GM13976 (cell line): ENCODE measurements around the gene RNF11.

Experiments used
- DNase-seq: peaks from one replicate; pipeline ENCODE4 v3.0.0; 2012; ENCODE audit warnings: low spot score
- CTCF ChIP-seq: IDR thresholded peaks from 2 replicates; pipeline ENCODE4 v1.5.1; 2012; ENCODE audit warnings: borderline replicate concordance, mild to moderate bottlenecking; ENCODE audit not compliant: insufficient read depth; ENCODE audit errors: extremely low read depth, missing control alignments, control extremely low read depth
- in situ Hi-C: fragments of 300-500 bp; cut with MboI; formaldehyde crosslinking; loops from one replicate; pipeline ENCODE4 v1.12.0; 2022; ENCODE audit warnings: low sequenced_read_pairs, mixed read lengths, inconsistent platforms; ENCODE audit not compliant: unreplicated experiment

Gene RNF11

DNA sequence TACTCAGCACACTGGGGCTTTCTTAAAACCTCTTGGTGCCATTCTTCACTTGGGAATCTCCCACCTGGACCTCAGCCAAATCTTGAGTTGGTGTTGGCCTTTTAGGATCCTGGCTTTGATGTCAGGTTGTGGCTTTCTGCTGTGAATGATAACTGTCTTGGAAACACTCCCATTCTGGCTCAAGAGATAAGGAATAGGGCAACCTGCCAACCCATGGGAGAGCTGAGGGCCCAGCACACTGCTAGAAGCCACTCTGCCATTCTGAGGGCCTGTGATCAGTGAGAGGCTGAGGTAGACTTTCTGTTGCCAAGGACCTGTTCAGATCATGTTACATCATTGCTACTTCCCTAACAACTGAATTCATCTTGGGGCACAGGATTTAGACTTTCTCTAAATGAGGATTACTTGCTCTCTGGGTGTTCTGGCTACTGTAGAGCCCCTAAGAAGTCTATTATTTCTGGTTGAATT is 48.4 kb downstream of the RNF11 start:
- DNase-seq, result peak; percentile 58
- in situ Hi-C loops, result no loop called here
- TF ChIP-seq CTCF, result no peak

- in situ Hi-C loops, result no loop called here
- DNase-seq, result peak; percentile 77
- TF ChIP-seq CTCF, result no peak
These were observed 49.0 kb downstream of the RNF11 start for GRCh38 chr1:51285055-51285454.

- no peak for TF ChIP-seq CTCF
- DNase-seq, result no peak
- in situ Hi-C loops, result no loop called here
These were observed 51.9 kb downstream of the RNF11 start for GRCh38 chr1:51287966-51288365.

DNA sequence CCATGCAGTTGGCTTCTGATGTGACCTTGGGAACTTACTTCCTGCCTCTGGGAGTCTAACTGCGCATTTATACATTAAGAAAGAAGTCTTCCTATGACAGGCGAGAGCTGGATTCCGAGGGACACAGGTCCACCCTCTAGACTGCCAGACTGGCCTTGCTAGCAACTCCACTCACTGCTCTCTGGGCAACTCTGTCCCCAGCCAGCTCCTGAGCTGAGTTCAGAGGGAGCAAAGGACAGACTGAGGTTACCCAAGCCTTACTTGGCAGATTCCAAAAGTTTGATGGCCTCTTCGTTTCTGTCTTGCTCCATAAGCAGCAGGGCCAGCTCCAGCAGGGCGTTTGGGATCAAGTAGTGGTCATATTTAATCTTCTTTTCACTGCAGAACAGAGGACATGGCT is 52.5 kb downstream of the RNF11 start:
- in situ Hi-C loops, result no loop called here
- no peak for TF ChIP-seq CTCF

DNA sequence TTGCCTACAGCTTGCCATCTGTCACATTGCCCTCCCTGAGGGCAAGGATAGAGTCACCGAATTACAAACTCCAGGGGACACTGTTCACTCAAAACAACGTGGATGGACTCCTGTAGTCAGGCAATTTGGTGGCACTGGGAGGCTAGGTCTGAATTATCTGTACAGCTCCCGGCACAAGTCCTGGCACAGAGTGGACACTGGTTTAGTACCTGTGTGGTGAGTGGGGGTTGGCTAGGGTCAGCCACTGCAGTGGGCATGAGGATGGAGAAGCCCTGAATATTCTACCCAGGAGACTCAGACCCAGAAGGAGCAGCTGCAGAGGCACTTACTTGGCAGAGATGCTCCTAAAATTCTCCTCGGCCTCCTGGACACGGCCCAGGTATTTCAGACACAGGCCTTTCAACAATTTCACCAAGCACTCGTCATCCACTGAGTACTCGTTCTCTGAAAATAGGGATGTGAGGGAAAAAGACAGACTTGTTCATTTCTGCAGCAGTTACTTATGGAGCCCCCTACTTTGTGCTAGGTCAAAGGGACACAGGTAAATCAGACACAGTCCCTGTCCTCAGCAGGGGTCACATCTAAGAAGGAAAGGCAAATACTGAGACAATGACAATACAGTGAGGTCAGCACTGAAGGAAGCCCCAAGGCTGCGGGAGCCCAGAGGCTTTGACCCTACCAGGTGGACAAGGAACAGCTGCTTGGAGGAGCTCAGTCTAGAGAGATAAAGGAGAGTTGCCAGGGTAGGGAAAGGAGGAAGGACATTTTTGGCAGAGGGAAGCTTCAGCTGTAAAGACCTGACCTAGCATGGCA is 53.8 kb downstream of the RNF11 start:
- DNase-seq, result no peak
- TF ChIP-seq CTCF, result no peak
- in situ Hi-C loops, result no loop called here

More for the DNA sequence above, 52.5 kb downstream of the RNF11 start:
- no peak for DNase-seq

DNA sequence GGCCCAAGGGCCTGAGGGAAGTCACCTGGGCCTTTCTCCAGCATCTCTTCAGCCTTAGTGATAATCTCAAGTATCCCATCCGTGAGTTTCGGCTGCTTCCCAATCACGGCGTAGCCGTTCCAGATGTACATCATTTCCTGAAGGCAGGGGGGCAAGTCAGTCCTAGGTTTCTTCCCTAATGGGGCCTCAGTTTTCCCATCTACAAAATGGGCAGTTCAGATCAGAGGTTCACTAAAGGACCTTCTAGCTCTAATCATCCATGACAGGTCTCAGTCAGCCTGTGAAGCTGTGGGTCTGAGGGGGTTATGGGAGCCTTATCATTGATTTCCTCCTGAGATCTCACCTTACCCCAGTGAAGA is 54.4 kb downstream of the RNF11 start:
- DNase-seq, result no peak
- TF ChIP-seq CTCF, result no peak
- in situ Hi-C loops, result no loop called here
